ENCODE measurements around the gene PINLYP.

Gene PINLYP

GRCh38 chr19:43584484-43584883 is 8.9 kb downstream of the PINLYP start:
- TF ChIP-seq REST (IDR thresholded peaks at IDR 0.05; ENCODE audit: insufficient read depth in 1 of 2, low read depth in 2 of 2, low read length in 2 of 2) (no peak), POLR2AphosphoS5 (IDR thresholded peaks at IDR 0.05; ENCODE audit: low read depth, low read length) (no peak)

GRCh38 chr19:43586346-43586745 is 10.7 kb downstream of the PINLYP start:
- TF ChIP-seq SIN3A (IDR thresholded peaks at IDR 0.05; ENCODE audit: borderline replicate concordance, insufficient read depth, low read length) = no peak
- no peak for TF ChIP-seq FOXP2 (optimal IDR thresholded peaks at IDR 0.05; ENCODE audit: borderline replicate concordance, extremely low read depth, extremely low read length, insufficient read depth)
- no peak for TF ChIP-seq TAF1 (IDR thresholded peaks at IDR 0.05; ENCODE audit: borderline replicate concordance, insufficient read depth, low read length)
- TF ChIP-seq POLR2AphosphoS5 (IDR thresholded peaks at IDR 0.05; ENCODE audit: low read depth, low read length) = no peak

DNA sequence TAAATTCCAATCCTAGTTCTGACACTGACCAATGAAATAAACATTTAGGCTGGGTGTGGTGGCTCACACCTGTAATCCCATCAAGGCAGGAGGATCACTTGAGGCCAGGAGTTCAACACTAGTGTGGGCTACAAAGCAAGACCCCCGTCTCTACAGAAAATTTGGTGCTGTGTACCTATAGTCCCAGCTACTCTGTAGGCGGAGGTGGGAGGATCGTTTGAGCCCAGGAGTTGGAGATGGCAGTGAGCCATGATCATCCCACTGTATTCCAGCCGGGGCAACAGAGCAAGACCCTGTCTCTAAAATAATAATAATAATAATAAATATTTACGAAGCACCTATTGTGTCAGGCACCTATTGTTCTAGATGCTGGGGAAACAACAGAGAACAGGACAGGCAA is 13.7 kb downstream of the PINLYP start:
- TF ChIP-seq POLR2AphosphoS5 (IDR thresholded peaks at IDR 0.05; ENCODE audit: low read depth, low read length) (no peak), FOXP2 (optimal IDR thresholded peaks at IDR 0.05; ENCODE audit: borderline replicate concordance, extremely low read depth, extremely low read length, insufficient read depth) (no peak), REST (IDR thresholded peaks at IDR 0.05; ENCODE audit: insufficient read depth in 1 of 2, low read depth in 2 of 2, low read length in 2 of 2) (no peak), SIN3A (IDR thresholded peaks at IDR 0.05; ENCODE audit: borderline replicate concordance, insufficient read depth, low read length) (no peak)

GRCh38 chr19:43589678-43590077 is 14.1 kb downstream of the PINLYP start:
- no peak for TF ChIP-seq POLR2AphosphoS5 (IDR thresholded peaks at IDR 0.05; ENCODE audit: low read depth, low read length)
- TF ChIP-seq REST (IDR thresholded peaks at IDR 0.05; ENCODE audit: insufficient read depth in 1 of 2, low read depth in 2 of 2, low read length in 2 of 2) = no peak
- no peak for TF ChIP-seq TAF1 (IDR thresholded peaks at IDR 0.05; ENCODE audit: borderline replicate concordance, insufficient read depth, low read length)
- no peak for TF ChIP-seq SIN3A (IDR thresholded peaks at IDR 0.05; ENCODE audit: borderline replicate concordance, insufficient read depth, low read length)
- TF ChIP-seq FOXP2 (optimal IDR thresholded peaks at IDR 0.05; ENCODE audit: borderline replicate concordance, extremely low read depth, extremely low read length, insufficient read depth) = no peak

GRCh38 chr19:43591904-43592772 is 16.5 kb downstream of the PINLYP start:
- no peak for TF ChIP-seq POLR2AphosphoS5 (IDR thresholded peaks at IDR 0.05; ENCODE audit: low read depth, low read length)
- TF ChIP-seq TAF1 (IDR thresholded peaks at IDR 0.05; ENCODE audit: borderline replicate concordance, insufficient read depth, low read length) = no peak
- TF ChIP-seq FOXP2 (optimal IDR thresholded peaks at IDR 0.05; ENCODE audit: borderline replicate concordance, extremely low read depth, extremely low read length, insufficient read depth) = no peak
- no peak for TF ChIP-seq REST (IDR thresholded peaks at IDR 0.05; ENCODE audit: insufficient read depth in 1 of 2, low read depth in 2 of 2, low read length in 2 of 2)
- TF ChIP-seq SIN3A (IDR thresholded peaks at IDR 0.05; ENCODE audit: borderline replicate concordance, insufficient read depth, low read length) = no peak
